PFSK-1 (cell line): ENCODE data around the gene PTPRQ. TPM values are rescaled to one million over a fixed set of nuclear protein-coding genes. Genes with fewer than 3 reads are reported as not detected.

ENCODE experiments used
- FOXP2 ChIP-seq: optimal IDR thresholded peaks from 2 replicates; pipeline ENCODE3; 2011; ENCODE audit warnings: borderline replicate concordance, control low read depth, inconsistent platforms; ENCODE audit not compliant: insufficient read depth; ENCODE audit errors: extremely low read length, extremely low read depth
- POLR2AphosphoS5 ChIP-seq: IDR thresholded peaks from 2 replicates; pipeline ENCODE4 v1.6.1; 2012; ENCODE audit warnings: low read depth, mild to moderate bottlenecking, control low read depth, low read length, moderate library complexity
- SIN3A ChIP-seq: IDR thresholded peaks from 2 replicates; pipeline ENCODE4 v1.6.1; 2012; ENCODE audit warnings: mild to moderate bottlenecking, low read length, moderate library complexity, borderline replicate concordance; ENCODE audit not compliant: insufficient read depth
- TAF1 ChIP-seq: IDR thresholded peaks from 2 replicates; pipeline ENCODE4 v1.6.1; 2012; ENCODE audit warnings: low read length, control low read depth, borderline replicate concordance; ENCODE audit not compliant: insufficient read depth
- polyA plus RNA-seq: library from polyadenylated mRNA; unstranded; fragments of >200 nt; gene quantifications from one replicate; pipeline ENCODE4 v1.2.1, GENCODE V29; 2012; ENCODE audit warnings: low read depth, missing spikeins; ENCODE audit not compliant: insufficient read length
- TF ChIP-seq, protein P1 (sequence below), 2 experiments: IDR thresholded peaks; 2 replicates each; pipeline versions ENCODE4 v1.6.1 to v1.8.0; 2011 to 2012; ENCODE audit warnings: low read depth in 2 of 2, low read length in 2 of 2, control low read depth in 1 of 2, inconsistent platforms in 1 of 2, mild to moderate bottlenecking in 1 of 2, moderate library complexity in 1 of 2; ENCODE audit not compliant: insufficient read depth in 1 of 2

Gene PTPRQ, protein sequence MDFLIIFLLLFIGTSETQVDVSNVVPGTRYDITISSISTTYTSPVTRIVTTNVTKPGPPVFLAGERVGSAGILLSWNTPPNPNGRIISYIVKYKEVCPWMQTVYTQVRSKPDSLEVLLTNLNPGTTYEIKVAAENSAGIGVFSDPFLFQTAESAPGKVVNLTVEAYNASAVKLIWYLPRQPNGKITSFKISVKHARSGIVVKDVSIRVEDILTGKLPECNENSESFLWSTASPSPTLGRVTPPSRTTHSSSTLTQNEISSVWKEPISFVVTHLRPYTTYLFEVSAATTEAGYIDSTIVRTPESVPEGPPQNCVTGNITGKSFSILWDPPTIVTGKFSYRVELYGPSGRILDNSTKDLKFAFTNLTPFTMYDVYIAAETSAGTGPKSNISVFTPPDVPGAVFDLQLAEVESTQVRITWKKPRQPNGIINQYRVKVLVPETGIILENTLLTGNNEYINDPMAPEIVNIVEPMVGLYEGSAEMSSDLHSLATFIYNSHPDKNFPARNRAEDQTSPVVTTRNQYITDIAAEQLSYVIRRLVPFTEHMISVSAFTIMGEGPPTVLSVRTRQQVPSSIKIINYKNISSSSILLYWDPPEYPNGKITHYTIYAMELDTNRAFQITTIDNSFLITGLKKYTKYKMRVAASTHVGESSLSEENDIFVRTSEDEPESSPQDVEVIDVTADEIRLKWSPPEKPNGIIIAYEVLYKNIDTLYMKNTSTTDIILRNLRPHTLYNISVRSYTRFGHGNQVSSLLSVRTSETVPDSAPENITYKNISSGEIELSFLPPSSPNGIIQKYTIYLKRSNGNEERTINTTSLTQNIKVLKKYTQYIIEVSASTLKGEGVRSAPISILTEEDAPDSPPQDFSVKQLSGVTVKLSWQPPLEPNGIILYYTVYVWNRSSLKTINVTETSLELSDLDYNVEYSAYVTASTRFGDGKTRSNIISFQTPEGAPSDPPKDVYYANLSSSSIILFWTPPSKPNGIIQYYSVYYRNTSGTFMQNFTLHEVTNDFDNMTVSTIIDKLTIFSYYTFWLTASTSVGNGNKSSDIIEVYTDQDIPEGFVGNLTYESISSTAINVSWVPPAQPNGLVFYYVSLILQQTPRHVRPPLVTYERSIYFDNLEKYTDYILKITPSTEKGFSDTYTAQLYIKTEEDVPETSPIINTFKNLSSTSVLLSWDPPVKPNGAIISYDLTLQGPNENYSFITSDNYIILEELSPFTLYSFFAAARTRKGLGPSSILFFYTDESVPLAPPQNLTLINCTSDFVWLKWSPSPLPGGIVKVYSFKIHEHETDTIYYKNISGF (N-terminal part only)
- polyA plus RNA-seq = not detected

DNA sequence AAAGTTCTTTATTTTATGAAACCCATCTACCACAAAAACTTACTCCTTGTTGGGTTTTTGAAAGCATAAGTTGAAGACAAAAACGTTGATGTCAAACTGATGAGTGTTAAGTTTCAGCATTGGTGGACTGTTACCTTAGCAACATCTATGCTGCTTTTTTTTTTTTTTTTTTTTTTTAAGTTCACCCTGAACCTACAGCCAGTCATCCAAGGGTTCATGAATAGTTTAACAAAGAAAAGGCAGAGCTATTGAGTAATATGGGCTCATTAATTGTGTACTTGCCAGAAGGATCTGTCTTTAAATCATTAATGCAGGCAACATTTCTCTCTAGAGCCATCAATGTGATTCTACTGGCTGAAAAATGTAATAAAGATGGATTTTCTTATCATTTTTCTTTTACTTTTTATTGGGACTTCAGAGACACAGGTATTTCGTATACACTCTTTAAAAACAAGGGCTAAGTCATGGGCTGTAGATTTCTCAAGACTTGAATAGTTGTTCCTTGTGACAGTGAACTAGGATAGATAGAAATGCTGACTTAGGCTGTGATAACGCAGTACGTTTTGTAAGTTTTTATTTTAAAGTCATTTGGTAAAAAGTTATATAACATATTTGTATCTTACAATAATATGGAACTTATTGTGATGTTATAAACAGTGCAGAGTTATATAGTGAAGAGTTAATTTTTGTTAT is at the start of gene PTPRQ:
Gene PTPRQ, plus strand, starts transcription at position 262 of the 693 bp plus-strand sequence. Its CDS starts 111 bp downstream, at position 373.
- TF ChIP-seq FOXP2 (no peak), SIN3A (no peak), POLR2AphosphoS5 (no peak), TAF1 (no peak)

DNA sequence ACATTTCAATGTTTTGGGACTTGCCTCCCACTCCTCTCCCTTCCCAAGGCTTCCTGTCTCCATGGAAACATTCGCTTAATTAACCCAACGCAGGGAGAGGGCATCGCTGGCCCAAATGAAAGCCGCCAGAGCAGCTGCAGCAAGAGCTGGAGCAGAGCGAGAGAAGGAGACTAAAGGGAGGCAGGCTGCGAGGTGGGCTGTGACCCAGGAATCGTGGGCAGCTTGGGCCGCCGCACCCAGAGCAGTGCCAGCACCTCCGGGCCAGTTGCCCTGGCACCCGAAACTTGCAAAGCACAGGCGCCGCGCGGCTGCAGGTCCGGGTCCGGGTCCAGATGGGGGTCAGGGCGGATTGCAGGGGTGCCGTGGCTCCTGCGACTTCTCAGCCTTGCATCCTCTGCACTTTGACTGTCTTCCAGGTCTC is 43.5 kb upstream of the PTPRQ start:
- TF ChIP-seq TAF1 = no peak
- no peak for TF ChIP-seq FOXP2
- no peak for TF ChIP-seq POLR2AphosphoS5
- TF ChIP-seq, protein P1, sequence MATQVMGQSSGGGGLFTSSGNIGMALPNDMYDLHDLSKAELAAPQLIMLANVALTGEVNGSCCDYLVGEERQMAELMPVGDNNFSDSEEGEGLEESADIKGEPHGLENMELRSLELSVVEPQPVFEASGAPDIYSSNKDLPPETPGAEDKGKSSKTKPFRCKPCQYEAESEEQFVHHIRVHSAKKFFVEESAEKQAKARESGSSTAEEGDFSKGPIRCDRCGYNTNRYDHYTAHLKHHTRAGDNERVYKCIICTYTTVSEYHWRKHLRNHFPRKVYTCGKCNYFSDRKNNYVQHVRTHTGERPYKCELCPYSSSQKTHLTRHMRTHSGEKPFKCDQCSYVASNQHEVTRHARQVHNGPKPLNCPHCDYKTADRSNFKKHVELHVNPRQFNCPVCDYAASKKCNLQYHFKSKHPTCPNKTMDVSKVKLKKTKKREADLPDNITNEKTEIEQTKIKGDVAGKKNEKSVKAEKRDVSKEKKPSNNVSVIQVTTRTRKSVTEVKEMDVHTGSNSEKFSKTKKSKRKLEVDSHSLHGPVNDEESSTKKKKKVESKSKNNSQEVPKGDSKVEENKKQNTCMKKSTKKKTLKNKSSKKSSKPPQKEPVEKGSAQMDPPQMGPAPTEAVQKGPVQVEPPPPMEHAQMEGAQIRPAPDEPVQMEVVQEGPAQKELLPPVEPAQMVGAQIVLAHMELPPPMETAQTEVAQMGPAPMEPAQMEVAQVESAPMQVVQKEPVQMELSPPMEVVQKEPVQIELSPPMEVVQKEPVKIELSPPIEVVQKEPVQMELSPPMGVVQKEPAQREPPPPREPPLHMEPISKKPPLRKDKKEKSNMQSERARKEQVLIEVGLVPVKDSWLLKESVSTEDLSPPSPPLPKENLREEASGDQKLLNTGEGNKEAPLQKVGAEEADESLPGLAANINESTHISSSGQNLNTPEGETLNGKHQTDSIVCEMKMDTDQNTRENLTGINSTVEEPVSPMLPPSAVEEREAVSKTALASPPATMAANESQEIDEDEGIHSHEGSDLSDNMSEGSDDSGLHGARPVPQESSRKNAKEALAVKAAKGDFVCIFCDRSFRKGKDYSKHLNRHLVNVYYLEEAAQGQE (IDR thresholded peaks at IDR 0.05; ENCODE audit: insufficient read depth in 1 of 2, low read depth in 2 of 2, low read length in 2 of 2) = no peak
- no peak for TF ChIP-seq SIN3A

DNA sequence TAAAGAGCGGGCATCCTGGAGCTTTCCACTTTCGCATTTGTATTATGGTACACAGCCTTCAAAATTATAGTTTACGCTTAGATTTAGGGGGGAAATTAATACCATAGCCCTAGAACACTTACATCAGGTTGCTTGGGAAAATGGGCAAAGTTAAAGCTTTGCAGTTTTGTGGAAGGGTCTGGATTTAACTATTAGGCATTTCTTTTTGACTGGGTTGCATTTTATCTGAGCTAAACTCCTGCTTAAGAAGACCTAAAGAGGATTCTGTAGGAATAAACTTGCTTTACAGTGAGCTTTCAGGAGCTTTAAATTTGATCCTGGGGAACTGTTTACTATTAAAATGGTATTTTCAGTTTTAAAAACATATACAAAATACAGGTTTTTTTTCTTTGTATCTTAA is 42.8 kb upstream of the PTPRQ start:
- TF ChIP-seq FOXP2 (no peak), POLR2AphosphoS5 (no peak), TAF1 (no peak)
- TF ChIP-seq, protein P1 (IDR thresholded peaks at IDR 0.05; ENCODE audit: insufficient read depth in 1 of 2, low read depth in 2 of 2, low read length in 2 of 2) = no peak

DNA sequence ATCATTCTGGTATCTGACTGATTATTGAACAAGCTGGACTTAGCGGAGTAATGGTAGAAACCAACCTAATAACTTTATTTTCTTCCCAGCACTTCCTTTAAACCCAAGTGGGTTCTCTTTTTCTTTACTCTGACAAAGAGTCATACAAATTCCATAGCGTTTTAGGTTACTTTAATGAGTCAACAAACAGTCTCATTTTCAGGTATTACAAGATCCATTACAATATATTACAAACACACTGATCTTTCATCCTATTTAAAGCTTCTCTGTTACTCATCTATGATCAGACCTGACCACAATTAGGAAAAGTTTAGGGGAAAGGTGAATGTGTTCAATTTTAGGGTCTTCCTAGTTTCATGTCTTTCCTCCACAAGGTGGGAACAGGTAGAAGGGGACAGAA is 39.4 kb upstream of the PTPRQ start:
- TF ChIP-seq SIN3A (no peak), FOXP2 (no peak)

DNA sequence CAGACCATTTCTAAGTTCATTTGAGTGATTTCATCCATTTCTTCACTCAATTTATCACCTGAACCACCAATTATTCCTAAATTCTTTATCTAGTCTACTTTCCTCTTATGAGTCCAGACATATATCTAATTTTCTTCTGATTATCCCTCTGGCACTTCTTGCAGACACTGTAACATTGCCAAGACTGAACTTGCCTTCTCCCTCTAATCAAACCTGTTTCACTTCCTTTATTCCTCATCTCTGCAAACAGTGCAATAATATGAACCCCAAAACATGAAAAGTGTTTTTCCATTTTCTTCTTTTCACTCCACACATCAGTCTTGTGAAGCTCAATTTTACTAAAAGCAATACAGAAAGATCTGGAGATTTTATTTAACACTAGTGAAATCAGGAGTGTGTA is 37.8 kb upstream of the PTPRQ start:
- TF ChIP-seq POLR2AphosphoS5 (no peak), SIN3A (no peak), FOXP2 (no peak), TAF1 (no peak)
- TF ChIP-seq, protein P1 (IDR thresholded peaks at IDR 0.05; ENCODE audit: insufficient read depth in 1 of 2, low read depth in 2 of 2, low read length in 2 of 2) = no peak
